K562 (cell line): Measurements from ENCODE around the gene CEND1. TPM values are rescaled to one million over a fixed set of nuclear protein-coding genes. Genes with fewer than 3 reads are reported as not detected.

Experiments
- CBFA2T2 ChIP-seq: fragments of 450-650 bp; conservative IDR thresholded peaks from 2 replicates; pipeline ENCODE4 v1.6.1; 2017; ENCODE audit warnings: mild to moderate bottlenecking
- CBX1 ChIP-seq: sonication (generic); IDR thresholded peaks from 2 replicates; pipeline ENCODE4 v1.6.1; 2016; ENCODE audit warnings: antibody characterized with exemption, low read depth, mild to moderate bottlenecking
- DNMT1 ChIP-seq: fragments of 450-650 bp; IDR thresholded peaks from 2 replicates; pipeline ENCODE4 v1.6.1; 2016; ENCODE audit warnings: antibody characterized with exemption, mild to moderate bottlenecking
- ESRRA ChIP-seq: fragments of 450-650 bp; IDR thresholded peaks from 2 replicates; pipeline ENCODE4 v1.6.1; 2014; ENCODE audit warnings: low read depth, mild to moderate bottlenecking, moderate library complexity, borderline replicate concordance
- GTF2A2 ChIP-seq: IDR thresholded peaks from 2 replicates; pipeline ENCODE4 v1.6.1; 2016; ENCODE audit warnings: mild to moderate bottlenecking, missing genetic modification characterization, missing compliant biosample characterization
- HLTF ChIP-seq: fragments of 450-650 bp; IDR thresholded peaks from 2 replicates; pipeline ENCODE4 v1.6.1; 2016
- HNRNPUL1 ChIP-seq: fragments of 200-400 bp; formaldehyde crosslinking; IDR thresholded peaks from 2 replicates; pipeline ENCODE4 v1.6.1; 2017; ENCODE audit warnings: low read length
- KDM1A ChIP-seq, 2 experiments: fragments of 450-650 bp; IDR thresholded peaks; 2 replicates each; pipeline ENCODE4 v1.6.1; 2016; ENCODE audit warnings: mild to moderate bottlenecking in 2 of 2
- MAFG ChIP-seq: fragments of 450-650 bp; conservative IDR thresholded peaks from 2 replicates; pipeline ENCODE4 v1.6.1; 2016; ENCODE audit warnings: missing genetic modification characterization, missing compliant biosample characterization
- POU5F1 ChIP-seq: fragments of 150-350 bp; IDR thresholded peaks from 2 replicates; pipeline ENCODE4 v1.6.1; 2014; ENCODE audit warnings: borderline replicate concordance, low read length, low read depth, mild to moderate bottlenecking; ENCODE audit not compliant: partially characterized antibody
- PTBP1 ChIP-seq: fragments of 200-400 bp; formaldehyde crosslinking; IDR thresholded peaks from 2 replicates; pipeline ENCODE4 v1.6.1; 2017; ENCODE audit warnings: low read depth, low read length
- RAD51 ChIP-seq: fragments of 450-650 bp; IDR thresholded peaks from 2 replicates; pipeline ENCODE4 v1.7.1; 2016; ENCODE audit warnings: low read depth, mild to moderate bottlenecking, borderline replicate concordance
- XRCC5 ChIP-seq: fragments of 200-400 bp; formaldehyde crosslinking; IDR thresholded peaks from 2 replicates; pipeline ENCODE4 v1.6.1; 2017; ENCODE audit warnings: low read depth, mild to moderate bottlenecking, low read length
- YBX1 ChIP-seq: fragments of 450-650 bp; IDR thresholded peaks from 2 replicates; pipeline ENCODE4 v1.7.1; 2016; ENCODE audit warnings: mild to moderate bottlenecking
- ZNF253 ChIP-seq: fragments of 250-450 bp; sonication (Bioruptor Pico); conservative IDR thresholded peaks from 2 replicates; pipeline ENCODE4 v1.6.1; 2021; ENCODE audit warnings: mild to moderate bottlenecking
- ZNF282 ChIP-seq: sonication (generic); formaldehyde crosslinking; IDR thresholded peaks from 2 replicates; pipeline ENCODE4 v1.8.1; 2023; ENCODE audit warnings: missing genetic modification reagents
- polyA plus RNA-seq, 8 experiments: library from polyadenylated mRNA; depleted of rRNA in 4 of 8; stranded (reverse) in 5 of 8; unstranded in 3 of 8; fragments of >200 nt; fragmentation: Nextera tagmentation in 2 of 8; fragmentation: Illumina TruSeq in 1 of 8; extraction: Ambion mirVana in 2 of 8; extraction: Trizol in 1 of 8; gene quantifications; 2 replicates each; pipeline versions ENCODE4 v1.2.1 to v1.2.3, GENCODE V29; 2011 to 2014; ENCODE audit warnings: inconsistent platforms in 1 of 8, missing spikeins in 1 of 8
- total RNA-seq, 7 experiments: library from RNA; depleted of rRNA in 6 of 7; stranded (reverse); fragments of >200 nt in 6 of 7; fragmentation: Illumina TruSeq in 2 of 7; extraction: Trizol in 2 of 7; gene quantifications; 2 replicates each; pipeline versions ENCODE4 v1.2.1 to v1.2.3, GENCODE V29; 2011 to 2021; ENCODE audit warnings: low replicate concordance in 1 of 7
- TF ChIP-seq, protein P1 (sequence below), 2 experiments: fragments of 250-450 bp in 1 of 2; fragments of 450-650 bp in 1 of 2; sonication (Bioruptor Pico) in 1 of 2; IDR thresholded peaks; 2 replicates each; pipeline versions ENCODE4 v1.6.1 to v1.8.0; 2016 to 2021; ENCODE audit warnings: mild to moderate bottlenecking in 2 of 2, moderate library complexity in 2 of 2, missing compliant biosample characterization in 1 of 2, missing genetic modification characterization in 1 of 2
- TF ChIP-seq, protein P2 (sequence below): IDR thresholded peaks from 2 replicates; pipeline ENCODE4 v1.6.1; 2012; ENCODE audit warnings: low read depth, low read length, improper control_type of control experiment, borderline replicate concordance
- TF ChIP-seq, protein P3 (sequence below): fragments of 450-650 bp; IDR thresholded peaks from 2 replicates; pipeline ENCODE4 v1.6.1; 2016; ENCODE audit warnings: low read depth

CEND1 gene
- total and polyA plus RNA-seq, 9 of the 15 experiments (the other 6 are each of a cell fraction or from before 2014, with no cell fraction given) = 0.13 to 0.18 (median 0.16) TPM; not detected in 6

DNA sequence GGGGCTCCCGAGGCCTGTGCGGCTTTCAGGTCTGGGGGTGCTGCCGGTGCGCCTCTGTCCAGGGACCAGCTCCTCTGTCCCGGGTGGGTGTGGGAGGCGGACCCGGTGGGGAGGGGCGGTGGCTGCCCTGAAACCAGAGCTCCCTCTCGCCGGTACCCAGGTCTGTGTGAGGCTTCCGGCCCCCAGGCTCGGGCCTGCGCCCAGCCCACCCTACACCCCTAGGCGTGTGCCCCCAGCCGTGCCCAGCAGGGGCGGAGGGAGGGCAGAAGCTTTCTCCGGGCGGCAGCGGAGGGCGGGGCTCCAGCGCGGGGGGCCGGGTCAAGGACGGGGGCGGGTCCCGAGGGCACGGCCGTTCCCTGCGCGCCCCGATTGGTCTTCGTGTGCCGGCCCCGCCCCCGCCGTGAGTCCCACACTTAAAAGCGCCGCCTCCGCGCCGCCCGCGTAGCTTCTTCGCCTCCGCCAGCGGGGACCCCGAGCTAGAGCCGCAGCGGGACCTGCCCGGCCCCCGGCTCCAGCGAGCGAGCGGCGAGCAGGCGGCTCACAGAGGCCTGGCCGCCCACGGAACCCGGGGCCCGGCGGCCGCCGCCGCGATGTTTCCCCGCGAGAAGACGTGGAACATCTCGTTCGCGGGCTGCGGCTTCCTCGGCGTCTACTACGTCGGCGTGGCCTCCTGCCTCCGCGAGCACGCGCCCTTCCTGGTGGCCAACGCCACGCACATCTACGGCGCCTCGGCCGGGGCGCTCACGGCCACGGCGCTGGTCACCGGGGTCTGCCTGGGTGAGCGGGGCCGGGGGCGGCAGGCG is 29.4 kb upstream of the CEND1 start (continued):
- 0 out of 2 replicates have a peak, but pooled peaks have one; percentile 54 for TF ChIP-seq CBX1
- no peak for TF ChIP-seq YBX1
- no peak for TF ChIP-seq HNRNPUL1
- no peak for TF ChIP-seq MAFG (tag)
- no peak; the same call in 1 of the 2 replicates for TF ChIP-seq ESRRA
- no peak for TF ChIP-seq RAD51
- TF ChIP-seq, protein P1, sequence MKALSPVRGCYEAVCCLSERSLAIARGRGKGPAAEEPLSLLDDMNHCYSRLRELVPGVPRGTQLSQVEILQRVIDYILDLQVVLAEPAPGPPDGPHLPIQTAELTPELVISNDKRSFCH (CRISPR knock-in tag; IDR thresholded peaks at IDR 0.05) = no peak
- TF ChIP-seq, protein P1 (tag; IDR thresholded peaks at IDR 0.05) = no peak
- peak; percentile 77; the same call in 1 of the 2 replicates for TF ChIP-seq ZNF282 (CRISPR knock-in tag)
- TF ChIP-seq GTF2A2 (tag) = peak; percentile 90
- TF ChIP-seq, protein P2, sequence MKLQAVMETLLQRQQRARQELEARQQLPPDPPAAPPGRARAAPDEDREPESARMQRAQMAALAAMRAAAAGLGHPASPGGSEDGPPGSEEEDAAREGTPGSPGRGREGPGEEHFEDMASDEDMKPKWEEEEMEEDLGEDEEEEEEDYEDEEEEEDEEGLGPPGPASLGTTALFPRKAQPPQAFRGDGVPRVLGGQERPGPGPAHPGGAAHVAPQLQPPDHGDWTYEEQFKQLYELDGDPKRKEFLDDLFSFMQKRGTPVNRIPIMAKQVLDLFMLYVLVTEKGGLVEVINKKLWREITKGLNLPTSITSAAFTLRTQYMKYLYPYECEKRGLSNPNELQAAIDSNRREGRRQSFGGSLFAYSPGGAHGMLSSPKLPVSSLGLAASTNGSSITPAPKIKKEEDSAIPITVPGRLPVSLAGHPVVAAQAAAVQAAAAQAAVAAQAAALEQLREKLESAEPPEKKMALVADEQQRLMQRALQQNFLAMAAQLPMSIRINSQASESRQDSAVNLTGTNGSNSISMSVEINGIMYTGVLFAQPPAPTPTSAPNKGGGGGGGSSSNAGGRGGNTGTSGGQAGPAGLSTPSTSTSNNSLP = no peak
- no peak for TF ChIP-seq PTBP1
- TF ChIP-seq XRCC5 = no peak
- TF ChIP-seq POU5F1 = no peak
- TF ChIP-seq, protein P3, sequence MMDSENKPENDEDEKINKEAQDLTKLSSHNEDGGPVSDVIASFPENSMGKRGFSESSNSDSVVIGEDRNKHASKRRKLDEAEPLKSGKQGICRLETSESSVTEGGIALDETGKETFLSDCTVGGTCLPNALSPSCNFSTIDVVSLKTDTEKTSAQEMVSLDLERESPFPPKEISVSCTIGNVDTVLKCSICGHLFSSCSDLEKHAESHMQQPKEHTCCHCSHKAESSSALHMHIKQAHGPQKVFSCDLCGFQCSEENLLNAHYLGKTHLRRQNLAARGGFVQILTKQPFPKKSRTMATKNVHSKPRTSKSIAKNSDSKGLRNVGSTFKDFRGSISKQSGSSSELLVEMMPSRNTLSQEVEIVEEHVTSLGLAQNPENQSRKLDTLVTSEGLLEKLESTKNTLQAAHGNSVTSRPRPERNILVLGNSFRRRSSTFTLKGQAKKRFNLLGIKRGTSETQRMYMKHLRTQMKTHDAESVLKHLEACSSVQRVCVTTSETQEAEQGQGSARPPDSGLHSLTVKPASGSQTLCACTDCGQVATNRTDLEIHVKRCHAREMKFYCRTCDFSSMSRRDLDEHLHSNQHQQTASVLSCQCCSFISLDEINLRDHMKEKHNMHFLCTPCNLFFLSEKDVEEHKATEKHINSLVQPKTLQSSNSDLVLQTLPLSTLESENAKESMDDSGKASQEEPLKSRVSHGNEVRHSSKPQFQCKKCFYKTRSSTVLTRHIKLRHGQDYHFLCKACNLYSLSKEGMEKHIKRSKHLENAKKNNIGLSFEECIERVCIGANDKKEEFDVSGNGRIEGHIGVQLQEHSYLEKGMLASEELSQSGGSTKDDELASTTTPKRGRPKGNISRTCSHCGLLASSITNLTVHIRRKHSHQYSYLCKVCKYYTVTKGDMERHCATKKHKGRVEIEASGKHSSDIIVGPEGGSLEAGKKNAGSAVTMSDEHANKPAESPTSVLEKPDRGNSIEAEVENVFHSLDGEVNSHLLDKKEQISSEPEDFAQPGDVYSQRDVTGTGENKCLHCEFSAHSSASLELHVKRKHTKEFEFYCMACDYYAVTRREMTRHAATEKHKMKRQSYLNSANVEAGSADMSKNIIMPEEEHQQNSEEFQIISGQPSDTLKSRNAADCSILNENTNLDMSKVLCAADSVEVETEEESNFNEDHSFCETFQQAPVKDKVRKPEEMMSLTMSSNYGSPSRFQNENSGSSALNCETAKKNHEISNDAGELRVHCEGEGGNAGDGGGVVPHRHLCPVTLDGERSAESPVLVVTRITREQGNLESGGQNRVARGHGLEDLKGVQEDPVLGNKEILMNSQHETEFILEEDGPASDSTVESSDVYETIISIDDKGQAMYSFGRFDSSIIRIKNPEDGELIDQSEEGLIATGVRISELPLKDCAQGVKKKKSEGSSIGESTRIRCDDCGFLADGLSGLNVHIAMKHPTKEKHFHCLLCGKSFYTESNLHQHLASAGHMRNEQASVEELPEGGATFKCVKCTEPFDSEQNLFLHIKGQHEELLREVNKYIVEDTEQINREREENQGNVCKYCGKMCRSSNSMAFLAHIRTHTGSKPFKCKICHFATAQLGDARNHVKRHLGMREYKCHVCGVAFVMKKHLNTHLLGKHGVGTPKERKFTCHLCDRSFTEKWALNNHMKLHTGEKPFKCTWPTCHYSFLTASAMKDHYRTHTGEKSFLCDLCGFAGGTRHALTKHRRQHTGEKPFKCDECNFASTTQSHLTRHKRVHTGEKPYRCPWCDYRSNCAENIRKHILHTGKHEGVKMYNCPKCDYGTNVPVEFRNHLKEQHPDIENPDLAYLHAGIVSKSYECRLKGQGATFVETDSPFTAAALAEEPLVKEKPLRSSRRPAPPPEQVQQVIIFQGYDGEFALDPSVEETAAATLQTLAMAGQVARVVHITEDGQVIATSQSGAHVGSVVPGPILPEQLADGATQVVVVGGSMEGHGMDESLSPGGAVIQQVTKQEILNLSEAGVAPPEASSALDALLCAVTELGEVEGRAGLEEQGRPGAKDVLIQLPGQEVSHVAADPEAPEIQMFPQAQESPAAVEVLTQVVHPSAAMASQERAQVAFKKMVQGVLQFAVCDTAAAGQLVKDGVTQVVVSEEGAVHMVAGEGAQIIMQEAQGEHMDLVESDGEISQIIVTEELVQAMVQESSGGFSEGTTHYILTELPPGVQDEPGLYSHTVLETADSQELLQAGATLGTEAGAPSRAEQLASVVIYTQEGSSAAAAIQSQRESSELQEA = no peak
- no peak for TF ChIP-seq KDM1A (IDR thresholded peaks at IDR 0.05)
- no peak for TF ChIP-seq DNMT1
- TF ChIP-seq HLTF = no peak
- TF ChIP-seq ZNF253 (CRISPR knock-in tag) = no peak
- TF ChIP-seq CBFA2T2 = no peak
